ENCODE measurements around the gene GRAP2. TPM values are rescaled to one million over a fixed set of nuclear protein-coding genes. Genes with fewer than 3 reads are reported as not detected.

The GRAP2 gene
- total and polyA plus RNA-seq, 2 donors (not counting 3 experiments of a cell fraction or from before 2014, with no cell fraction given), result 0.04 TPM; not detected in 1

DNA sequence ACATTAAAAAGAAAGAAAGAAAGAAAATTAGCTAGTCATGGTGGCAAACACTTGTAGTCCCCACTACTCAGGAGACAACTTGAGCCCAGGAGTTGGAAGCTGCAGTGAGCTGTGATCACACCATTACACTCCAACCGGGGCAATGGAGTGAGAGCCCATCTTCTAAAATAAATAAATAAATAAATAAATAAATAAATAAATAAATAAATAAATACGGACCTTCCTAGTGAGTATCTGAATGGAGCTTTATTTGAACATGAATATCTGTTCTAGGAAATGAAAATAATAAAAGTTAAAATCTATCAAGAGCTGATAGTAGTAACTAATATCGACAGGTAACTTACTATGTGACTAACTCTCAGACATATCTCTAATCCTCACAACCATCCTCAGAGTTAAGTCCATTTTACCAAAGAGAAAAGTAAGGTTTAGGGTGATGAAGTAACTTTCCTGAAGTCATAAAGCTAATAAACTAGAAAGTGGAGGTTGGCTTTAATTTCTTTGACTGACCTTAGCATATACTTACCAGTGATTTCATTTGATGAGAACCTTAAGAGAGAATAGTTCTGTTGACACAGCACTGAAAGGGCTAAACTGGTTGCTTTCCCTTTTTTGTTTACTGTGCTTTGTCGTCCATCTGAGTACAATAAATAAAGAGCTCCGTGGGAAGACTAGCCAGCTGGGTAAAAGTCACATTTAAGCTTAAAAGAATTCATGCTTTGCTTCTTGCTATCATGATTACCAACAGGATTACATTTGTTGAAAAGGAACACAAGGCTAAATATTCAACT, 29.7 kb upstream of the GRAP2 start:
- no peak overlapping the region for H3K9ac ChIP-seq (replicated peaks; ENCODE audit: extremely low read depth, insufficient read depth, low read length)
- FAIRE-seq (no peak), DNase-seq (ENCODE audit: low read depth, low spot score) (no peak)
- dilution Hi-C loops (cut with MboI; ENCODE audit: extremely low pct_ligation_motif_present, low sequenced_read_pairs), result no loop called here
- intact Hi-C loops (cut with micrococcal nuclease), result no loop called here
- ChIA-PET CTCF (interaction anchor here (0.7 to 1.7 kb wide), 6 partner anchors 10 to 154 kb away, joined by 3 to 7 read pairs (median 4); no protein-coding TSS in a partner anchor), POLR2A (no interaction called here)
- TF ChIP-seq, protein P1, sequence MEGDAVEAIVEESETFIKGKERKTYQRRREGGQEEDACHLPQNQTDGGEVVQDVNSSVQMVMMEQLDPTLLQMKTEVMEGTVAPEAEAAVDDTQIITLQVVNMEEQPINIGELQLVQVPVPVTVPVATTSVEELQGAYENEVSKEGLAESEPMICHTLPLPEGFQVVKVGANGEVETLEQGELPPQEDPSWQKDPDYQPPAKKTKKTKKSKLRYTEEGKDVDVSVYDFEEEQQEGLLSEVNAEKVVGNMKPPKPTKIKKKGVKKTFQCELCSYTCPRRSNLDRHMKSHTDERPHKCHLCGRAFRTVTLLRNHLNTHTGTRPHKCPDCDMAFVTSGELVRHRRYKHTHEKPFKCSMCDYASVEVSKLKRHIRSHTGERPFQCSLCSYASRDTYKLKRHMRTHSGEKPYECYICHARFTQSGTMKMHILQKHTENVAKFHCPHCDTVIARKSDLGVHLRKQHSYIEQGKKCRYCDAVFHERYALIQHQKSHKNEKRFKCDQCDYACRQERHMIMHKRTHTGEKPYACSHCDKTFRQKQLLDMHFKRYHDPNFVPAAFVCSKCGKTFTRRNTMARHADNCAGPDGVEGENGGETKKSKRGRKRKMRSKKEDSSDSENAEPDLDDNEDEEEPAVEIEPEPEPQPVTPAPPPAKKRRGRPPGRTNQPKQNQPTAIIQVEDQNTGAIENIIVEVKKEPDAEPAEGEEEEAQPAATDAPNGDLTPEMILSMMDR (IDR thresholded peaks at IDR 0.05; ENCODE audit: extremely low read depth in 1 of 2, insufficient read depth in 1 of 2, low read depth in 1 of 2, low read length in 2 of 2), result no peak
- TF ChIP-seq POLR2A (IDR thresholded peaks at IDR 0.05; ENCODE audit: low read depth, low read length) (no peak), EZH2 (IDR thresholded peaks at IDR 0.05; ENCODE audit: borderline replicate concordance, low read depth, low read length, severe bottlenecking) (no peak), GATA2 (IDR thresholded peaks at IDR 0.05; ENCODE audit: insufficient read depth, insufficient read length, low read depth, low read length) (no peak), FOS (IDR thresholded peaks at IDR 0.05; ENCODE audit: borderline replicate concordance, insufficient read depth, low read length) (no peak)
- no peaks in the 10 kb centered on the region for H3K79me2 ChIP-seq (ENCODE audit: control insufficient read depth, insufficient read depth, low read length)
- no peaks in the 10 kb centered on the region for H3K9me3 ChIP-seq (replicated peaks; ENCODE audit: control insufficient read depth, insufficient read depth, low read length)
- BruUV-seq (replicated peaks), result no TSS peak
- no peaks in the 10 kb centered on the region for H3K9me1 ChIP-seq (replicated peaks; ENCODE audit: control insufficient read depth, extremely low read depth, insufficient read depth, low read length)
- peaks cover 9 to 12% of the 10 kb centered on the region in 2 experiments for H3K27me3 ChIP-seq (ENCODE audit: control insufficient read depth in 2 of 2, insufficient read depth in 2 of 2, low read length in 2 of 2)
- no peak overlapping the region for H3K4me2 ChIP-seq (ENCODE audit: insufficient read depth, low read length)
- H4K20me1 ChIP-seq (replicated peaks; ENCODE audit: control insufficient read depth, extremely low read depth, insufficient read depth, low read length), result no peaks in the 10 kb centered on the region
- no peaks in the 10 kb centered on the region for H3K36me3 ChIP-seq (ENCODE audit: control insufficient read depth in 2 of 2, extremely low read depth in 1 of 2, insufficient read depth in 2 of 2, low read length in 2 of 2)
- H3K27ac ChIP-seq (ENCODE audit: insufficient read depth, low read depth, low read length), result no peak overlapping the region
- H3K4me3 ChIP-seq (replicated peaks in 1 of 3; ENCODE audit: insufficient read depth in 1 of 3, low read depth in 1 of 3, low read length in 3 of 3), result no peak overlapping the region
- no peaks in the 10 kb centered on the region for H3K4me1 ChIP-seq (ENCODE audit: control insufficient read depth, extremely low read depth, insufficient read depth, low read length)
- no peak overlapping the region for H2AFZ ChIP-seq (ENCODE audit: low read depth, low read length)

Data from endothelial cell of umbilical vein (primary cell).